ENCODE data around the gene VWA8.
"Not testable (repeated sequence)": the region's sequence is repeated elsewhere in the genome, so short reads cannot be mapped to it uniquely, and the experiment has no call there.

VWA8 gene

GRCh38 chr13:41565216-41565615 lies 395.7 kb downstream of the VWA8 start:
- DNase-seq (ENCODE audit: low read depth in 2 of 3, low spot score in 1 of 3) = no peak

GRCh38 chr13:41563984-41564365 lies 396.9 kb downstream of the VWA8 start:
- DNase-seq (ENCODE audit: low read depth in 2 of 3, low spot score in 1 of 3) = no peak

- no peak for DNase-seq (ENCODE audit: low read depth in 2 of 3, low spot score in 1 of 3)
Observed at GRCh38 chr13:41563341-41563983, 397.4 kb downstream of the VWA8 start.

- DNase-seq (ENCODE audit: low read depth in 2 of 3, low spot score in 1 of 3) = no peak
Observed at GRCh38 chr13:41562541-41563178, 398.2 kb downstream of the VWA8 start.

- no peak for DNase-seq (ENCODE audit: low read depth in 2 of 3, low spot score in 1 of 3)
Observed at GRCh38 chr13:41562083-41562482, 398.8 kb downstream of the VWA8 start.

- DNase-seq (ENCODE audit: low read depth in 2 of 3, low spot score in 1 of 3) = no peak
Observed at GRCh38 chr13:41561170-41561569, 399.7 kb downstream of the VWA8 start.

GRCh38 chr13:41558781-41559560 lies 401.9 kb downstream of the VWA8 start:
- DNase-seq (ENCODE audit: low read depth in 2 of 3, low spot score in 1 of 3) = no peak

- no peak for DNase-seq (ENCODE audit: low read depth in 2 of 3, low spot score in 1 of 3)
Observed at GRCh38 chr13:41557719-41558118, 403.2 kb downstream of the VWA8 start.

GRCh38 chr13:41554626-41555386 lies 406.1 kb downstream of the VWA8 start:
- DNase-seq (ENCODE audit: low read depth in 2 of 3, low spot score in 1 of 3) = peak; percentile 20 to 28 (median 27)

- DNase-seq (ENCODE audit: low read depth in 2 of 3, low spot score in 1 of 3) = no peak
Observed at GRCh38 chr13:41554180-41554579, 406.7 kb downstream of the VWA8 start.

- no peak for DNase-seq (ENCODE audit: low read depth in 2 of 3, low spot score in 1 of 3)
Observed at GRCh38 chr13:41552031-41552430, 408.9 kb downstream of the VWA8 start.

- DNase-seq (ENCODE audit: low read depth in 2 of 3, low spot score in 1 of 3) = no peak
Observed at GRCh38 chr13:41550276-41550675, 410.6 kb downstream of the VWA8 start.

GRCh38 chr13:41549491-41549890 lies 411.4 kb downstream of the VWA8 start:
- DNase-seq (ENCODE audit: low read depth in 2 of 3, low spot score in 1 of 3) = no peak

- DNase-seq (ENCODE audit: low read depth in 2 of 3, low spot score in 1 of 3) = no peak
Observed at GRCh38 chr13:41548910-41549309, 412.0 kb downstream of the VWA8 start.

- DNase-seq (ENCODE audit: low read depth in 2 of 3, low spot score in 1 of 3) = no peak
Observed at GRCh38 chr13:41548031-41548430, 412.9 kb downstream of the VWA8 start.

GRCh38 chr13:41547251-41548000 lies 413.5 kb downstream of the VWA8 start:
- DNase-seq (ENCODE audit: low read depth in 2 of 3, low spot score in 1 of 3) = no peak

- peak in 1 of 3 donors; percentile 21 for DNase-seq (ENCODE audit: low read depth in 2 of 3, low spot score in 1 of 3)
Observed at GRCh38 chr13:41546372-41547190, 414.3 kb downstream of the VWA8 start.

- no peak for DNase-seq (ENCODE audit: low read depth in 2 of 3, low spot score in 1 of 3)
Observed at GRCh38 chr13:41545432-41545707, 415.5 kb downstream of the VWA8 start.

GRCh38 chr13:41543664-41544300 lies 417.1 kb downstream of the VWA8 start:
- DNase-seq (ENCODE audit: low read depth in 2 of 3, low spot score in 1 of 3) = no peak

- not testable (repeated sequence) for DNase-seq (ENCODE audit: low read depth in 2 of 3, low spot score in 1 of 3)
Observed at GRCh38 chr13:41542799-41543198, 418.1 kb downstream of the VWA8 start.
